Measurements from ENCODE around the gene SPRY1.
A peak's percentile ranks its signal among the peaks of the same experiment; 100 is the strongest.

Gene SPRY1

DNA sequence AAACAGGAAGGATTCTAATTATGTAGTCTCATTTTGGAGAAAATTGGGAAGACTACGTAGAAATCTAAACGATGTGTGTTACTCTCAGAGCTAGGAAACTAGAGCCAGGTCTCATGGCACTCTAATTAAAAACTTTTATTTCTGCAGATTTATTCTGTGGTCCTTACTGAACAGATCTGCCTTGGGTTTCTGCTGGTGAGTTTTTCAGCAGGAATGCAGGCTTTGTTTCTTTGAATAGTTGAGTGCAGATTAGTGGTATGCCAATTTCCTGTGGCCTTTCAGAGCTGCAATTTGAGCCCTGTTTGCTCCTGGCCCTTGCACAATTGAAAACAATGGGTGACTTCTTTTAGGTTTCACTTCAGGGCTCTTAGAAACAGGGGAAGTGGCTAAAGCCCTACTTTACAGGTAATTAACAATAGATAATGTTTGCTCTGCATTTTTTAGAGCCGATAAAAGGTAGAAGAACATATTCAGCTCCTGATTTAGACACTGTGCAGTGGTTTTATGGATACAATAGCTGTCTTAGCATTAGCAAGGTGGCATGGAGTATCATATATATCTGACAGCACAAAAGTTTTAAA lies 21.8 kb downstream of the SPRY1 start:
- DNase-seq (ENCODE audit: insufficient read length, low spot score) (no peak), FAIRE-seq (no peak)
- TF ChIP-seq POLR2AphosphoS5 (IDR thresholded peaks at IDR 0.05; ENCODE audit: low read depth, low read length) (no peak), SPI1 (IDR thresholded peaks at IDR 0.05; ENCODE audit: low read depth, low read length) (peak; percentile 17; the same call in 1 of the 2 replicates)

DNA sequence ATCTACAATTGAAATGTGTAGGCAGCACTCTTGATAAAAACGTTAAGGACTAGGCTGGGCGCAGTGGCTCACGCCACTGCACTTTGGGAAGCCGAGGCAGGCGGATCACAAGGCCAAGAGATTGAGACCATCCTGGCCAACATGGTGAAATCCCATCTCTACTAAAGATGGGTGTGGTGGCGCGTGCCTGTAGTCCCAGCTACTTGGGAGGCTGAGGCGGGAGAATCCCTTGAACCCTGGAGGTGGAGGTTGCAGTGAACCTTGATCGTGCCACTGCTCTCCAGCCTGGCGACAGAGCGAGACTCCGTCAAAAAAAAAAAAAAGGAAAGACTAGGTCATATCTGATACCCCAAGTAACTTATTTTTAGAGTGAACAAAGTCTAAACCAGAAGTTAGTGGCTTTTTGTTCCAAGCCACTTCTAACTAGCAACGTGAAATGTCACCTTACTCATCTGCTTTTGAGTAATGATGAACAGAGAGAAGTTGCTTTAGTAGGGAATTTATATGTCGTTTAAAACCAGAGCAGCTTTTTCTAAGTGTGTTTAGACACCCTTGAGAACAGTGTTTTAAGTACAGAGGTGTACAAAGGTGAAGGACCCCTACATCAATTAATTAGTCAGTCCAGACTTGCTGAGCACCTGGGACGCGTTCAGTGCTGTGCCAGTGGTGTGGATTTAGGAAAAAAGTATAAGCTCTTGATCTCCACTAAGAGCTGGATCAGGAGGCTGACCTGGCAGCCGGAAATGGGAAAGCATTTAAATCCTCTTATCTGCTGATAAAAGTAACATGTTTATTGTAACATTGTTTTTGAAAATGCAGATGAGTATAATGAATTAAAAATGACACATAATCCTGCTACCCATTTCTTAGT lies 23.5 kb downstream of the SPRY1 start:
- FAIRE-seq (no peak), DNase-seq (ENCODE audit: insufficient read length, low spot score) (no peak)
- TF ChIP-seq PAX5 (IDR thresholded peaks at IDR 0.05; ENCODE audit: insufficient read depth, low read length, severe bottlenecking) (no peak), TAF1 (IDR thresholded peaks at IDR 0.05; ENCODE audit: low read depth, low read length) (no peak), POU2F2 (IDR thresholded peaks at IDR 0.05; ENCODE audit: low read depth, low read length) (no peak), POLR2A (IDR thresholded peaks at IDR 0.05; ENCODE audit: low read depth, low read length) (no peak), POLR2AphosphoS5 (IDR thresholded peaks at IDR 0.05; ENCODE audit: low read depth, low read length) (no peak)

DNA sequence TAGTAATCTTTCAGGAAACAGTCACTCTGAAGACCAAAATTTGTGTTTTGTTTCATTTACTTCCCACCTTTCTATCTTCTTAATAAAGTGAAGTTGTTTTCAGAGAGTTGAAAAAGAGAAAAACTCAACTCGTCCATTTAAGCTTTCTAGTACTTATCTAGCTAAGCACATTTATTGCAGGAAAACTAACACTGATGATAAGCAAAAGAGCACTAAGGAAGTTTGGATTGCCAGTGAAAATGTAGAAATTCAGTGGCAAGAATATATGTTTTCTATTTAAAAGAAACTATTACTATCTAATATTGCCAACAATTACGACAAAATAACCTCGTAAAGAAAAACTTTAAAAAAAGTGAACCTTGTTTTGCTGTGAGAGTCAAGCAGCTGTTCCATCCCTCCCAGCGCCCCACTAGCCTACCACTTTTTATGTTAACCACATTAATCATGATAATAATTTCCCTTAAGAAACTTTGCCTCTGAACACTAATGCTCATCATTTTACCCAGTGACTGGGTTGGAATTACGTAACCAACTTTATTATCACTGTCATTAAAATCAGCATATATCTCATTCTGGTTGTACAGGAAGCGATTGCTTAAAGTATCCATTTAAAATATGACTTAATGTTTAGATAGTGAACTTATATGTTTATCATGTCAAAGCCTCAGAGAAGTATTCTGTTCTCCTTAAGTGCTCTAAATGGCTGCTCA lies 24.8 kb downstream of the SPRY1 start:
- no peak for FAIRE-seq

DNA sequence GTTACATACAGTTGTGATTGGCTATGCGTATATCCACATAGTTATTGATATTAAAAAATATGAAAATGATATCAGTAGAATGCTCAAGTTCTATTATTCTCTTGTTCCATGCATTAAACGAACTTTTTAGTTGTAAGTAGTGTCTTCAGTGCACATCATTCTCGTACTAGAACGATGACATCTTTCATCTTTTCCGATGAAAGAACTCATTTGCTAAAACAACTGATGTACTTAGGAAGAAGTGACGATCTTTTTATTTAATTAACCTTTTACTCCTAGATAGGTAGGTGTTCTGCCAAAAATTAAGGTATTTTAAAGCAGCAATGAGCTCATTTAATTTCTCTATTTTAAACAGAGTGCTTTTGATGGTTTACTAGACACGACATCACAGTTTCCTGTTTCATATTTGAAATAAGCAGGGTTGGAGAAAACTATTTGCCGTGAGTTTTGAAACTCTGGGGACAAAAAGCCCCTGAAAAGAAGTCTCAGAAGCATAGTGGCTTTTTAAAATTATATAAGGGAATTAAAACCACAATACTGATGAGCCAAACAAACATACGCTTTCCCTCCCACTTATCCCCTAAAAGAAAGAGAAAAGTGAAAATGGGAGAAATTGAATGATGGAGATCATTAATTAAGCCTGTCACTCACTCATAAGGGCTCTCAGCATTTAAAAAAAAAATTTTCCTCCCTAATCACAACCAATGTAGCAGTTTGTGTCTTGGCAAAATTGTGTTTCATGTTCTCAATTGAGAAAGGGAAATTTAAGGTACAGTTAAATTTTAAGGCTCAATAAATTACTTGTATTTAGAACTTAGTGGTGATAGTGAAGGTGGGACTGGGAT lies 25.6 kb downstream of the SPRY1 start:
- no peak for FAIRE-seq

More for the DNA sequence above, 24.8 kb downstream of the SPRY1 start:
- DNase-seq (ENCODE audit: insufficient read length, low spot score), result no peak
- TF ChIP-seq PAX5 (IDR thresholded peaks at IDR 0.05; ENCODE audit: insufficient read depth, low read length, severe bottlenecking), result no peak

DNA sequence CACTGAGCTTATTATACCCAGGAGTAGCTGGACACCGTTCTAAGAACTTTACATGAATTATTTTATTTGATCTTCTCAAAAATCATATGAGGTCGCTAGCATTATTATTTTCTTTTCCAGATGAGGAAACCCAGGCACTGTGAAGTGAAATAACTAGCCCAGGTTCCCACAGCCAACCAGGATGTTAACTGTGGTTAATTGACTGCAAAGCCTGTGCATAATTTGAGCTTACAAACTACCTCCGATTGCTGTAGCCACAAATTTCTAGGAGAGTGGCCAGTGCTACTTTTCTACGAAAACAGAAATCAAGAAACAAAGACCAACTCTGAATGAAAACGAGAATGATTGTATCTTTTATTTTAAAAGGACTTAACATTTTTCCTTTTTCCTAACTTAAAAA lies 27.2 kb downstream of the SPRY1 start:
- no peak for DNase-seq (ENCODE audit: insufficient read length, low spot score)
- no peak for FAIRE-seq
- TF ChIP-seq POLR2AphosphoS5 (IDR thresholded peaks at IDR 0.05; ENCODE audit: low read depth, low read length) (no peak), POLR2A (IDR thresholded peaks at IDR 0.05; ENCODE audit: low read depth, low read length) (no peak), TAF1 (IDR thresholded peaks at IDR 0.05; ENCODE audit: low read depth, low read length) (no peak), PAX5 (IDR thresholded peaks at IDR 0.05; ENCODE audit: insufficient read depth, low read length, severe bottlenecking) (no peak), SPI1 (IDR thresholded peaks at IDR 0.05; ENCODE audit: low read depth, low read length) (no peak), POU2F2 (IDR thresholded peaks at IDR 0.05; ENCODE audit: low read depth, low read length) (no peak)

More for the DNA sequence above, 25.6 kb downstream of the SPRY1 start:
- TF ChIP-seq PAX5 (IDR thresholded peaks at IDR 0.05; ENCODE audit: insufficient read depth, low read length, severe bottlenecking), result no peak
- no peak for TF ChIP-seq SPI1 (IDR thresholded peaks at IDR 0.05; ENCODE audit: low read depth, low read length)
- TF ChIP-seq POLR2AphosphoS5 (IDR thresholded peaks at IDR 0.05; ENCODE audit: low read depth, low read length), result no peak
- no peak for TF ChIP-seq POU2F2 (IDR thresholded peaks at IDR 0.05; ENCODE audit: low read depth, low read length)
- no peak for TF ChIP-seq POLR2A (IDR thresholded peaks at IDR 0.05; ENCODE audit: low read depth, low read length)
- no peak for DNase-seq (ENCODE audit: insufficient read length, low spot score)

DNA sequence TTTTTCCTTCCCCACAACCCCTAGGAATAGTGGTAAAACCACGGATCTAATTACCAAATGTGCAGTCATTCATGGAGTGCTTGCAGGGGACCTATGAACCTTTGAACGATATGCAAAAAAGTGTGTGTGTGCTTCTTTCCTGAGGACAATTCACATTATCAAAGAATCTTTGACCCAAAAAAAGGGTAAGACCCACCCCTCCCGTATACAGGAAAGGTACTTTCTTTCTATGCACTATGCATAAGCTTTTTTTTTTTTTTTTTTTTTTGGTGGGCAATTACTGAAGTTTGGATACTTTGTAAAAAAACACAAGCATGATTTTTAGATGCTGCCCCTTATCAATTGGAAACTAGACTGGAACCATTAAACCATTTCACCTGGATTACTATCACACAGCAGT lies 31.4 kb downstream of the SPRY1 start:
- no peak for DNase-seq (ENCODE audit: insufficient read length, low spot score)
- FAIRE-seq, result no peak

DNA sequence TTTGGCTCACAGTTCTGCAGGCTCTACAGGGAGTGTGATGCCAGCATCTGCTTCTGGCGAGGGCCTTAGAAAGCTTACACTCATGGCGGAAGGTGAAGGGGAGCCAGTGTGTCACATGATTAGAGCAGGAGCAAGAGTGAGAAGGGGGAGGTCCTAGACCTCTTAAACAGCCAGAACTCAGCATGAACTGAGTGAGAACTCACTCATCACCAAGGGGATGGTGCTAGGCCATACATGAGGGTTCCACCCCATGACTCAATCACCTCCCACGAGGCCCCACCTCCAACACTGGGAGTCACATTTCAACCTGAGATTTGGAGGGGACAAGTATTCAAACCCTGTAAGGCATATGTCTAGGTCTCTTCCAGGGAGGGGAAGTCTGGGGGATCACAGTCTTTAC lies 33.4 kb downstream of the SPRY1 start:
- no peak for FAIRE-seq
- no peak for DNase-seq (ENCODE audit: insufficient read length, low spot score)
- TF ChIP-seq PAX5 (IDR thresholded peaks at IDR 0.05; ENCODE audit: insufficient read depth, low read length, severe bottlenecking) (no peak), TAF1 (IDR thresholded peaks at IDR 0.05; ENCODE audit: low read depth, low read length) (no peak), POLR2AphosphoS5 (IDR thresholded peaks at IDR 0.05; ENCODE audit: low read depth, low read length) (no peak), SPI1 (IDR thresholded peaks at IDR 0.05; ENCODE audit: low read depth, low read length) (no peak), POU2F2 (IDR thresholded peaks at IDR 0.05; ENCODE audit: low read depth, low read length) (no peak), POLR2A (IDR thresholded peaks at IDR 0.05; ENCODE audit: low read depth, low read length) (no peak)

More for the DNA sequence above, 31.4 kb downstream of the SPRY1 start:
- no peak for TF ChIP-seq TAF1 (IDR thresholded peaks at IDR 0.05; ENCODE audit: low read depth, low read length)
- TF ChIP-seq POLR2A (IDR thresholded peaks at IDR 0.05; ENCODE audit: low read depth, low read length), result no peak
- no peak for TF ChIP-seq SPI1 (IDR thresholded peaks at IDR 0.05; ENCODE audit: low read depth, low read length)
- TF ChIP-seq PAX5 (IDR thresholded peaks at IDR 0.05; ENCODE audit: insufficient read depth, low read length, severe bottlenecking), result no peak
- no peak for TF ChIP-seq POU2F2 (IDR thresholded peaks at IDR 0.05; ENCODE audit: low read depth, low read length)
- TF ChIP-seq POLR2AphosphoS5 (IDR thresholded peaks at IDR 0.05; ENCODE audit: low read depth, low read length), result no peak

DNA sequence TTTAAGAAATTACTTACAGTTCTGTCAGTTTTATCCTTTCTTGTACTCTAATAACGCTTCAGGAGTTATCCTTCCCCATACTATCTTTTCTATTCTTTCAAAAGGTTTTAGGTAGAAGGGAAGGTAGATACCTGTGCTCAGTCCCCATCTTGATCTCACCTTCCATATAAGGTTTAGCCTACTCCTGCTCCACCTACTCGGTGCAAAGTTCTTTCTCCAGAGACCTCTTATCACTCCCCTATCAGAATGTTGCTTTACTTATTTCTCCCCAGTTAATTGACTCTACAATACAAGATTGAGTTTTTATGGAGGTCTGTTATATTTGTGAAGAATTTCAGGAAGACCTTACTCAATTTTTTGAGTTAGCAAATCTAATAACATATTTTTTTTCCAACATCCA lies 33.9 kb downstream of the SPRY1 start:
- TF ChIP-seq POLR2A (IDR thresholded peaks at IDR 0.05; ENCODE audit: low read depth, low read length) (no peak), POLR2AphosphoS5 (IDR thresholded peaks at IDR 0.05; ENCODE audit: low read depth, low read length) (no peak), TAF1 (IDR thresholded peaks at IDR 0.05; ENCODE audit: low read depth, low read length) (no peak), POU2F2 (IDR thresholded peaks at IDR 0.05; ENCODE audit: low read depth, low read length) (no peak), PAX5 (IDR thresholded peaks at IDR 0.05; ENCODE audit: insufficient read depth, low read length, severe bottlenecking) (no peak), SPI1 (IDR thresholded peaks at IDR 0.05; ENCODE audit: low read depth, low read length) (no peak)
- DNase-seq (ENCODE audit: insufficient read length, low spot score), result no peak
- FAIRE-seq, result no peak

DNA sequence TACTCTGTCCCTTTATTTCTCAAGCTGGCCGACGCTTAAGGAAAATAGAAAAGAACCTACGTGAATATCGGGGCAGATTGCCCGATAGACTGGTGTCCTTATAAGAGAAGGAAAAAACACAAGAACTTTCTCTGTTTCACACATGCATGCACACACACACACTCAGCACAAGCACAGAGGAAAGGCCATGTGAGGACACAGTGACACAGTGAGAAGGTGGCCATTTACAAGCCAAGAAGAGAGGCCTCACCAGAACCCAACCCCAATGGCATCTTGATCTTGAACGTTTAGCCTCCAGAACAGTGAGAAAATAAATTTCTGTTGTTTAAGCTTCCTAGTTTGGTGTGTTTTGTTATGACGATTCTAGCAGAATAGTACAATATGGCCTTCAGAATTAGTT lies 37.0 kb downstream of the SPRY1 start:
- FAIRE-seq, result no peak
- no peak for TF ChIP-seq POLR2AphosphoS5 (IDR thresholded peaks at IDR 0.05; ENCODE audit: low read depth, low read length)
- TF ChIP-seq PAX5 (IDR thresholded peaks at IDR 0.05; ENCODE audit: insufficient read depth, low read length, severe bottlenecking), result no peak
- TF ChIP-seq SPI1 (IDR thresholded peaks at IDR 0.05; ENCODE audit: low read depth, low read length), result no peak
- TF ChIP-seq POU2F2 (IDR thresholded peaks at IDR 0.05; ENCODE audit: low read depth, low read length), result no peak
- no peak for TF ChIP-seq TAF1 (IDR thresholded peaks at IDR 0.05; ENCODE audit: low read depth, low read length)
- no peak for TF ChIP-seq POLR2A (IDR thresholded peaks at IDR 0.05; ENCODE audit: low read depth, low read length)
- no peak for DNase-seq (ENCODE audit: insufficient read length, low spot score)
